Ascending aorta (tissue), 2 donors: ENCODE data around the gene UNC5C. TPM values are rescaled to one million over a fixed set of nuclear protein-coding genes. Genes with fewer than 3 reads are reported as not detected.

Experiments used
- DNase-seq, 2 donors: peaks; one replicate each; pipeline ENCODE4 v3.0.0-alpha.2; 2019; ENCODE audit warnings: low spot score in 2 of 2
- H3K27ac ChIP-seq, 2 donors: fragments of 200-600 bp; sonication (generic); one replicate each; pipeline ENCODE4 v1.5.1; 2016 to 2017; ENCODE audit warnings: mild to moderate bottlenecking in 1 of 2
- H3K27me3 ChIP-seq: fragments of 200-600 bp; sonication (generic); one replicate; pipeline ENCODE4 v1.5.1; 2017
- H3K36me3 ChIP-seq, 2 donors: fragments of 200-600 bp; sonication (generic); one replicate each; pipeline ENCODE4 v1.5.1; 2016
- H3K4me1 ChIP-seq, 2 donors: fragments of 200-600 bp; sonication (generic); one replicate each; pipeline ENCODE4 v1.5.1; 2016 to 2017; ENCODE audit warnings: mild to moderate bottlenecking in 1 of 2
- H3K4me3 ChIP-seq, 2 donors: fragments of 200-600 bp; sonication (generic); one replicate each; pipeline ENCODE4 v1.5.1; 2016 to 2017; ENCODE audit warnings: mild to moderate bottlenecking in 1 of 2
- H3K9me3 ChIP-seq, 2 donors: fragments of 200-600 bp; sonication (generic); one replicate each; pipeline ENCODE4 v1.5.1; 2016
- intact Hi-C: fragments of 100-400 bp; cut with DNase I; formaldehyde crosslinking; loops from one replicate; pipeline ENCODE4 v1.15.1; 2023
- total RNA-seq: library from RNA; depleted of rRNA; stranded (reverse); fragments of >200 nt; gene quantifications from one replicate; pipeline ENCODE4 v1.1.0, GENCODE V29; 2016
- TF ChIP-seq, protein P1 (sequence below), 3 experiments: fragments of 200-600 bp in 2 of 3; fragments of 450-650 bp in 1 of 3; sonication (generic) in 2 of 3; IDR thresholded peaks; one replicate each; pipeline ENCODE4 v1.5.1; 2016 to 2019; ENCODE audit warnings: antibody characterized with exemption in 3 of 3, mild to moderate bottlenecking in 1 of 3, moderate library complexity in 1 of 3

UNC5C gene
- total RNA-seq, 1 donor from 2014 or later: 13.3 TPM

DNA sequence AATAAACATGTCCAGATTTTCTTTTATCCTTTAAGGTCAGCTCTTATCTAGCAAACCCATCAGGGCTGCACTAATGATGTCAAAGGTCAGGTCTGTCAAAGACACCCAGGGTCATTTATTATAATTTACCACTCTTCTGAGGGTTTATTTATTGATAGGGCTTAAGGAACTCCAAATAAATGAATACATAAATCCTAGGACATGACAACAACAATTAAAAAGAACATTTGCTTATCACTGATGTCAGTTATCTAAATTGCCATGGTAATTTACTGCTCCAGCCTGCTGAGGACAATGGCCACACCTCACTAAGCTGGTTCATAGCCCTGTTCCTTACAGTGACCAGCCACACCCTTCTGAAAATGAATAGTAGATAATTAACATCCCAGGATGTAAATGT, 317.1 kb downstream of the UNC5C start:
- intact Hi-C loops: no loop called here
- Histone ChIP-seq H3K4me1 (no peaks in the 10 kb centered on the region), H3K9me3 (no peaks in the 10 kb centered on the region), H3K4me3 (no peak overlapping the region), H3K27ac (no peak overlapping the region), H3K36me3 (no peaks in the 10 kb centered on the region), H3K27me3 (no peaks in the 10 kb centered on the region)
- DNase-seq: no peak
- TF ChIP-seq, protein P1, sequence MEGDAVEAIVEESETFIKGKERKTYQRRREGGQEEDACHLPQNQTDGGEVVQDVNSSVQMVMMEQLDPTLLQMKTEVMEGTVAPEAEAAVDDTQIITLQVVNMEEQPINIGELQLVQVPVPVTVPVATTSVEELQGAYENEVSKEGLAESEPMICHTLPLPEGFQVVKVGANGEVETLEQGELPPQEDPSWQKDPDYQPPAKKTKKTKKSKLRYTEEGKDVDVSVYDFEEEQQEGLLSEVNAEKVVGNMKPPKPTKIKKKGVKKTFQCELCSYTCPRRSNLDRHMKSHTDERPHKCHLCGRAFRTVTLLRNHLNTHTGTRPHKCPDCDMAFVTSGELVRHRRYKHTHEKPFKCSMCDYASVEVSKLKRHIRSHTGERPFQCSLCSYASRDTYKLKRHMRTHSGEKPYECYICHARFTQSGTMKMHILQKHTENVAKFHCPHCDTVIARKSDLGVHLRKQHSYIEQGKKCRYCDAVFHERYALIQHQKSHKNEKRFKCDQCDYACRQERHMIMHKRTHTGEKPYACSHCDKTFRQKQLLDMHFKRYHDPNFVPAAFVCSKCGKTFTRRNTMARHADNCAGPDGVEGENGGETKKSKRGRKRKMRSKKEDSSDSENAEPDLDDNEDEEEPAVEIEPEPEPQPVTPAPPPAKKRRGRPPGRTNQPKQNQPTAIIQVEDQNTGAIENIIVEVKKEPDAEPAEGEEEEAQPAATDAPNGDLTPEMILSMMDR (IDR thresholded peaks at IDR 0.05): no peak

DNA sequence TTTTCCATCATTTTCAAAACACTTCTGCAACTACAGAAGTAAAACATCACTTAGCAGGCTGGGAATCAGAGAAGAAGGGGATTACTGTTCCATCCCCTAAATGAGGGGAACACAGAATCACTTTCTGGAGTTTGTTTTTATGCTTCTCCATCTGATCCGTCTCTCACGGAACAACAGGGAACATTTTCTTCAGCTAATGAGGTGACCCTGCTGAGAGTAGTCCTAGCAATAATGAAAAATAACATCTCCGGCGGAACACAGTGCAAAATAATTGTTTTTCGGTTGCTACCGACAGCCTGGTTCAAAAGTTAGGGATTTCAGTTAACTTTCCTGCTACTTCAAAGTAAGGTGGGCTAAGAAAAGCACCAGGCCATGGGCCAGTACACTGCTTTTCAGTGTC, 322.9 kb downstream of the UNC5C start:
- no peak for DNase-seq
- H3K36me3 ChIP-seq: no peaks in the 10 kb centered on the region
- intact Hi-C loops: no loop called here
- H3K27me3 ChIP-seq: no peaks in the 10 kb centered on the region
- no peaks in the 10 kb centered on the region for H3K9me3 ChIP-seq
- no peaks in the 10 kb centered on the region for H3K4me1 ChIP-seq
- TF ChIP-seq, protein P1 (IDR thresholded peaks at IDR 0.05): no peak
- no peak overlapping the region for H3K4me3 ChIP-seq
- H3K27ac ChIP-seq: no peak overlapping the region

DNA sequence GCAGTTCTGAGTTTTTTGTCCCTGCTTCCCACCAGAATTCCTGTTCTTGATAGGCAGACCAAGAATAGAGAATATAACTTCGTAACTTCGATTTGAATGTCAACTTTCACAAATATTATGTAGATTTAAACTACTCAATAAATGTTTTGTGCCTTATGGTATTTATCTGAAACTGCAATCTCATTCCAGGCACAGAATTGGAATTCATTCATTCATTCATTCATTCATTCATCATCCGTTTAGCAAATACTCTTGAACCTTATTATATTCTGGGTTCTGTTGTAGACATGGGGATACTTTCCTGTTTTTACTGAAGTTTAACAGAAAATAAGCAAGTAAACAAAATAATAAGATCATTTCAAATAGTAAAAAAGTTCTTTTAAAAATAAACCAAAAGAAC, 324.4 kb downstream of the UNC5C start:
- H3K27me3 ChIP-seq: no peaks in the 10 kb centered on the region
- no peak overlapping the region for H3K27ac ChIP-seq
- H3K4me1 ChIP-seq: no peaks in the 10 kb centered on the region
- no peaks in the 10 kb centered on the region for H3K36me3 ChIP-seq
- DNase-seq: no peak
- H3K4me3 ChIP-seq: no peak overlapping the region
- TF ChIP-seq, protein P1 (IDR thresholded peaks at IDR 0.05): no peak
- no peaks in the 10 kb centered on the region for H3K9me3 ChIP-seq
- intact Hi-C loops: no loop called here

GRCh38 chr4:95220205-95221175, 328.3 kb downstream of the UNC5C start:
- Histone ChIP-seq H3K27me3 (no peaks in the 10 kb centered on the region), H3K36me3 (peaks cover 0 to 6% of the 10 kb centered on the region in 2 donors), H3K27ac (no peak overlapping the region), H3K4me1 (no peaks in the 10 kb centered on the region), H3K4me3 (no peak overlapping the region), H3K9me3 (no peaks in the 10 kb centered on the region)
- DNase-seq: no peak
- intact Hi-C loops: no loop called here
- TF ChIP-seq, protein P1 (IDR thresholded peaks at IDR 0.05): no peak

GRCh38 chr4:95219109-95219508, 329.7 kb downstream of the UNC5C start:
- peak overlapping the region; percentile 47 for H3K27ac ChIP-seq
- no peaks in the 10 kb centered on the region for H3K9me3 ChIP-seq
- H3K4me1 ChIP-seq: no peaks in the 10 kb centered on the region
- peak in 1 of 2 donors; percentile 86 for DNase-seq
- TF ChIP-seq, protein P1 (IDR thresholded peaks at IDR 0.05): no peak
- H3K27me3 ChIP-seq: no peaks in the 10 kb centered on the region
- H3K36me3 ChIP-seq: peaks cover 0 to 8% of the 10 kb centered on the region in 2 donors
- no peak overlapping the region for H3K4me3 ChIP-seq
- intact Hi-C loops: no loop called here
